Activated effector memory CD4-positive, alpha-beta T cell treated with Interleukin-2 at 50 U/mL for 16 hours (primary cell): ENCODE data around the gene ABTB2.

ENCODE experiments used
- DNase-seq: peaks from one replicate; pipeline ENCODE4 v3.0.0-alpha.2; 2020

ABTB2 gene

DNA sequence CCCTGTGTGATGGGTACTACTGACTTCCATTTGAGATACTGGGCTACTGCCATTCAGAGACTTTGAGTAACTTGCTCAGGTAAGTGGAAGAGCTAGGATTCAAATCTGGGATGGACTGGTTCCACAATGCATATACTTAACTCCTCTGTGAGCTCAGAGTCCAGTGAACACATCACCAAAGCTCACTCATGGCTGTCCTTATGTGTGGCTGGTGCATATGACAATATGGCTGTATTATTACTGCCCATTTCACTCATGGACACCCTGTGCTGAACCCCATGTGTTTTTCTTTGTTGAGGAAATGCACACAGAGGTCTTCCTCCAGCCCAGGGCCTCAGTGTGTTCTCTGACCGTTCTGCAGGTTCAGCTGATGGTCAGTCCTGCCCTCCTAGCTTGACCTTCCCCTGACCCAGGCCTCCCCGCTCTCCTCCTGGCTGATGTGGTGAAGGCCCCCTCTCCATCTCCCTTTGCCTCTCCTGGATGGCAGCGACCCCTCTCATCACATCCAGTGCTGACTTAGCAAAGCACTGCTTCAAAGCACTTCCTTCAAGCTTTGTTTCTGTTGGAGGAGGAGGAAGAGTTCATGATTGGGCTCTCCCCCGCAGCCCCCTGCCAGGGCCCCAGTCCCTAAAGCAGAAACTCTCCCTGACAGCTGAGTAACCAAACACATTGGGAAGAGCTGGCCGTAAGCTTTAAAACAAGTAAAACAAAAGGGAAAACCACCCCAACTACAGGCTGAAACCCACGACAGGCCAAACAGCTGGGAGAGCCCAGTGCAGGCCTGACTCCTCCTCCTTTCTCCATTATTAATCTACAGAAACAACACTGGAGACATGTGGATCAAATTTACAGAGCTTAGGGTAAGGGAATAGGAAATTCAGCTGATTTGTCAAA lies 151.2 kb downstream of the ABTB2 start:
- DNase-seq: no peak

DNA sequence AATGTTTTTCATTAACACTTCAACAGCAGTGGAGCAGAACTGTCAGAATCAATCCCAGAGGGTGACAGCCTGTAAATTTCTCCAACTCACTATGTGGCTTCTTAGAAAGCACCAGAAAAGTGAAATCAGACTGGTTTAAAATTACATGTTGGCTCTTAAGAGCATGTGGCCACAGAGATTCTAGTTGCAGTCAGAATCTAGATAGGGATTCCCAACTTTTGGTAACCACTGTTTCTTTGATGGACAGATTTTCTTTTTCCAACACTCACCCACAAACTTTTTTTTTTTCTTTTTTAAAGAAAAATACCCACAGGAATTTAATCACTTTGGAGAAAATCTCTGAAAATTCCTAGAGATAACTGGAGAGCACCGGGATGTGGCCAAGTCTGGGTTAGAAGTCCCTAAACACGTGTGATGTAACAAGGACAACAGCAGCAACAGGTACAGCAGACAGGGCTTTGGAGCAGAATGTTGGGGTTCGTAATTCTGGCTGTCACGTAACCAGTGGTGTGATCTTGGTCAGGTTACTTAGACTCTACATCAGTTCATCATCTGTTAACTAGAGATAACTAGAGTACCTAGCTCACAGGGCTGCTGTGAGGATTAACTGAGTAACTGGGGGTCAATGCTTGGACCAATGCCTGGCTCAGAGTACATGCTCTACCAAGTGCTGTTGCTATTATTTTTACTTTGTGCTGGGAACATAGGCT lies 152.3 kb downstream of the ABTB2 start:
- DNase-seq: no peak

DNA sequence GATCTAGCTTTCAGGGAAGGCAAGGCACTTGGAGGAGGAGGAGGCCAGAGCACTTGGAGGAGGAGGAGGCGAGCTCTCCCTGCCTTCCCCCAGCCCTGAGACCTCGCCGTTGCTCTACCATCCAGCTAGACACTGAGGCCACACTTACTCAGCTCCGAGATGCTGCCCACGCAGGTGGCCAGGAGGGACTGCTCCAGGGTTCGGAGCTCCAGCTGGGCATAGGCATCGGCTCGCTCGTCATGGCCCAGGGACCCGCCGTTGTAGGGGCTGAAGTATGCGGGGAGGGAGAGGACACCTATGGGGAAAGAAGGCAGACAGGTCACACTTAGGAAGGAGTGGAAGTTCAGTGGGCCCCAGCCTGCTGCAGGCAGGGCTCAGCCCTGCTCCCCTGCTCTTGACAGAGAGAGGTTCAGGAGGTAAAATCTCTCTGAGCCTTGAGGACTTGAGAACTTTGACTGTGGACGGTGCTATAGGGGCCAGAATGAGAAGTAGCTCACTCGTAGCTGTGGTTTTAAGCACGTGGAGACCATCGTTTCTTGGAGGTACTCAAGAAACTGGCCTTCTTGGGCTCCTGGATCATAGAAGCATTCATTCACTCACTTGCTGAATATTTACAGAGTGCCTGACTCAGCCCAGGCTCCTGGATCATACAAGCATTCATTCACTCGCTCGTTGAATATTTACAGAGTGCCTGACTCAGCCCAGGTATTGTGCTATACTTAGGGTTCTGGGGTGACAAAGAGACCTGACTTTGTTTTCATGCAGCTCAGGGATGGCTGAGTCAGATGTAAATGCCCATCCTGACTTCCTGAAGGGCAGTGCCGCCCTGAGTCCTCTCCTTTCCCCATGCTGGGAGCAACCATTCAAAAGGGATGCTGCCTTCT lies 153.2 kb downstream of the ABTB2 start:
- no peak for DNase-seq

DNA sequence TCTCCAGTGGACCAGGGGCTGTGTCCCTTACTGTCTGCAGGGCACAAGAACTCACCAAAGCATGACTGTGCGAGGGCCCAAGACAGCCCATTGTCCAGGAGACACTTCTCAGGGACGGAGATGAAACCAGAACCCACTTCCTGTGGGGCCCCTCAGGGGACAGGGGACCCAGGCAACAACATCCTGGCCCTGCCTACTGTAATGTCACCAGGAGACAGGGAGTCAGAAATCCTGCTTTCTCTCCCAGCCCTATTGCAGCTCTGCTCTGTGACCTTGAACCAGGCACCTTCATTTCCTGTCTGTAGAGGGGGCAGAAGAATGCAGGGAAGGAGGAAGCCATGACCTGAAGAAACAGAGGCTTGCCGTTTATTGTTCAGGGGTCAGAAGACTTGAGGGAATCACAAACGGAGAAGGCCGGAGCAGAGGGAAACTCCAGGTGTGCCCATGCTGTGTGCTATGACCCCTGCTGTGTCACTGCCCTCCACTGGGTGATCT lies 154.4 kb downstream of the ABTB2 start:
- DNase-seq: no peak

DNA sequence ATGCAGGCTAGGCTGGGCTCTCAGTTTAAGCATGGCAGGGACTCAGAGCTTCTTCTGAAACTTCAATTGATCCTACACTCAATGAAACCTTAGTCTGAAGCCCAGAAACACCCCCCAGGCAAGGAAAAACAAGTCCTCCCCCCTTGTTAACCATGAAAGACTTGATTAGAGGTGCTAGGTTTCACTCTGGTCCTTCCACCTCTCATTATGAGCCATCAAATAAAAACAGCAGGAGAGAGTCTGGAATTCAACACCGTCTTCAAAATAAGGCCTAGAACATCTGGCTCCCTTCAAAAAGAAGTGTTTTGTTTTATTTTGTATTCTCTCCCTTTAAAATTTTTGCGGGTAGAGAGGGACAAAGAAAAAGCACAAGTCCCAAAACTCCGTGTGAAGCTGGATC lies 156.7 kb downstream of the ABTB2 start:
- DNase-seq: no peak

DNA sequence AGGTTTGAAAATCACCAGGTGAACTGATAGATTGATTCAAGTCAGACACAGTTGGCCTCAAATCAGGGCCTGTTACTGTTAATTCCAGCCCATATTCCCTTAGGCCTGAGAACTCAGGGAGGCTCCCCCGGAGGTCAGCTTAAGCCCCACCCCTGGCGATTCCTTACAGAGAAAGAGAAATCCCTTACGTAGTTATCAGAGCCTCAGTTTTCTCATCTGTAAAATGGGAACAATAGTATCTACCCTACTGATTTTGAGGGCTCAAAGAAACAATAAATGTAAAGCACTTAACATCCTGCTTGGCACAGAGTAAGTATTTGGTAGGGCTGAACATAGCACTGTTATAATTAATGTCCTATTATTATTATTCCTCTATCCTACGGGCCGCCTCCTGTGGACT lies 158.3 kb downstream of the ABTB2 start:
- no peak for DNase-seq

DNA sequence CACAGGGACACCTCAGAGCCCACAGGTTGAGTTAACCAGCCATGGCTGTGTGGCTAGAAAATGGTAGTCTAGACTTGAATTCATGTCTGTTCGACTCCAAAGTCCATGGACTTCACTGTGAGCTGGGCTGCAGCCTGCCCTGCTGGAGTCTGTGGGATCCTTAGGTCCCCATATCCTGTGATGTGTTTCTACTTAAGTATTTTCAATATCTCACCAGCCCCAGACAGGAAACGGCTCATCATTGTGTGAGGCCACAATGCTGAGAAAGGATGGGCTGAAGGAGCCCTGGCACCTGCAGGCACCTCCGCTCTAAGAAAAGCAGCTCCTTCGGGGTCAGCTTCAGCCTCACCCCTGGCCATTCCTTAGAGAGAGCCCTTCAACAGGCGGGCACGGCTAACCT lies 159.3 kb downstream of the ABTB2 start:
- DNase-seq: no peak

DNA sequence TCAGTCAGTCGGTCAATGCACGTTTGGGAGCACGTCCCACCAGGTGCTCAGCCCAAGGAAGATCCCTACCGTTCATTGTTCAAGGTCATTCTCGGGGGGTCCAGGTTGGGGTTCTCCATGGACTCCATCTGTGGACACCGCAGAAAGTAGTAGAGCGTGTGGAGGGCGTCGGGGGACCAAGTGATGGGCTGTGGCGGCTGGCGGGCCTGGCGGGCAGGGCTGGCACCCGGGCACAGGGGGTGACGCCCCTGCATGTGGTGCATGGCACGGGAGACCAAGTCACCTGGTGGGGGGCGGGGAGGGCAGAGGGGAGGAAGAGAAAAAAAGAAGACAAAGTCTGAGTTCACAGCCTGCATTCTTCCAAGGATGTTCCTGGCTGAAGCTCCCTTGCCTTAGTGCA lies 160.6 kb downstream of the ABTB2 start:
- DNase-seq: no peak

DNA sequence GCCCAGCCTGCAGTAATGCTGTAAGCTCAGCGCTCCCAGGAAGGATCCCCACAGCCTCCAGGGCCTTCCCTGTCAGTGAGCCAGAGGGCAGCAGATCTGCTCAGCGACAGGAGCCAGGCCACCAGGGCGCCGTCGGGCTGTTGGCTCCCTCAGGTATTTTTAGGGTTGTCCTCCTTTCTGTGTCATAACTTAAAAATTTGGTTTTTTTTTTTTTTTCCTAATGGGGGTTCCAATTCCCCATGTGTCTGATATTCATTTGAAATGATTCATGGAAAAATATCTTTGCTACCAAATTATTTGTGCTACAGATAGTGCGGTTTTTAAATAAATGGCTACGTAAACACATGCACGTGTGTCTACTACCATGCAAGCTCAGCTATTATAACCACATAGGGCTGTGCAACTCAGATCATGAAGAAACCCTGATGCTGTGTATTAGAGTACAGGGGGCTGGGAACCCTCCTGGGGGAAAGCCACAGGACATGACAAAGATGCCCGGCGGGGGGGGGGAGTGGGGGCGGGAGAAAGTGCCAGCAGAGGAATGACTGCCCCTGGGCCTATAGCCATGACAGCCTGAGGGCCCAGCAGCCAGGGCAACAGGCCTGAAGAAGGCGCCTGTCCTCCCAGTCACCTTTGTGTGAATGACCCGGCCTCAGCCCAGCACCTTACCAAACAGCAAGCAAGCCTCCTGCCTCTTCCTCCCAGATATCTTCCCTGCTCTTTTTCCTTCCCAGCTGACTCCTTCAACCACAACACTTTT lies 163.1 kb downstream of the ABTB2 start:
- DNase-seq: no peak

DNA sequence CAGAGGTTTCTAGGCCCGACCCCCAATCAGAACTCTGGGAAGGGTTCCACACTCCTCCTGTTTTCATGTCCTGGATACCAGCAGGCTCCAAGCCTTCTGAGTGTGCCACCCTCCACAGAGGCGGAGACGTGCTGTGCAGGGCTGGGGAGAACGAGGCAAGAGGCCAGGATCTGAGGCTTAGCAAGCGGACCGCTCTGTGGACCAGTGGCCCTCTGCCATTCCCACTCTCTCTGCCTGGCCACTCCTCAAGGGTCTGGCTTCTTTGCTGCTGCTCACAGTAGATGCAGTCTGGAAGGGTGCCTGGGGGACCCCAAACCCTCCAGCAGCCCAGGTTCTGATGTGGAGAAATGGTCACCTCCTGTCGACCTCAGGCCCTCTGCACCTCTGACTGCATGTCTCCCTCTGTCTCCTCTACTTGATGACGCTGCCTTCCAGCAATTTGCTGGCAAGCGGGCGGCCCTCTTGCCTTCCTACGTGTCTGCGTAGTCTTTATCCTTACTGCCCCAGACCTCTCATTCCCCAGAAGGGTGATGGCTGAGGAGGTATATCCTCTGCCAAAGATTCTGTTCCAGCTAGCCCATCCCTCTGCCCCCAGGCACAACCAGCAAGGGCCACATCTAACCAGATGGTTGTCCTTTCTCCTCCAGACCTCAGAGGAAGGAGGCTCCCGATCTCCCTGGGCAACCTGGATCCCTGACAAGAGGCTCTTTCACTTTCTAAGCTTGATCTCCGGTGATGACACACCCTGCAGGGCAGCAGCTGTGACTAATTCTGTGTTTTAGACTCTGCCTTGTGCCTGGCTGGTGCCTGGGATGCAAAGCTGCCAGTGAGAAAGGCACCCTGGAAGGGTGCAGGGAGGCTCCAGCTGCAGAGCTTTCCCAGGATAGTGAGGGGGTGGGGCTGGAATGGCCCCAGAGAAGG lies 165.1 kb downstream of the ABTB2 start:
- DNase-seq: no peak

DNA sequence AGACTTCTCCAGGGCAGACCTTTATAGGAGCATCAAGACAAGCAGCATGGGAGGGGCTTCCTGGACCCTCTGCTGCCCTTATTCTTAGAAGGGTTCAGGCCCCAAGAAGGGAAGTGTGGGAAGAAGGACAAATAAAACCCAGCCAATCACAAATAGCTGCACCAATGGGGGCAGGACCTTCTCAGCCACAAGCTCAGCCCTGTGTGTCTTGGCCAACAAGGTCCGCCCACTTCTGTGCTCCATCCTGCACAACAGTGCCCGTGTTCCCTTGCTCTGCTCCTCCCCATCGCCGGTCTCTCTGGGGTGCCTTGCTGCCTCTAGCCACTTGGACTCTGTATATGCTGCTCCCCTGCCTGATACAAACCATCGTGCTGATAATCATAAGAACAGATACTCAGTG lies 166.2 kb downstream of the ABTB2 start:
- DNase-seq: no peak

DNA sequence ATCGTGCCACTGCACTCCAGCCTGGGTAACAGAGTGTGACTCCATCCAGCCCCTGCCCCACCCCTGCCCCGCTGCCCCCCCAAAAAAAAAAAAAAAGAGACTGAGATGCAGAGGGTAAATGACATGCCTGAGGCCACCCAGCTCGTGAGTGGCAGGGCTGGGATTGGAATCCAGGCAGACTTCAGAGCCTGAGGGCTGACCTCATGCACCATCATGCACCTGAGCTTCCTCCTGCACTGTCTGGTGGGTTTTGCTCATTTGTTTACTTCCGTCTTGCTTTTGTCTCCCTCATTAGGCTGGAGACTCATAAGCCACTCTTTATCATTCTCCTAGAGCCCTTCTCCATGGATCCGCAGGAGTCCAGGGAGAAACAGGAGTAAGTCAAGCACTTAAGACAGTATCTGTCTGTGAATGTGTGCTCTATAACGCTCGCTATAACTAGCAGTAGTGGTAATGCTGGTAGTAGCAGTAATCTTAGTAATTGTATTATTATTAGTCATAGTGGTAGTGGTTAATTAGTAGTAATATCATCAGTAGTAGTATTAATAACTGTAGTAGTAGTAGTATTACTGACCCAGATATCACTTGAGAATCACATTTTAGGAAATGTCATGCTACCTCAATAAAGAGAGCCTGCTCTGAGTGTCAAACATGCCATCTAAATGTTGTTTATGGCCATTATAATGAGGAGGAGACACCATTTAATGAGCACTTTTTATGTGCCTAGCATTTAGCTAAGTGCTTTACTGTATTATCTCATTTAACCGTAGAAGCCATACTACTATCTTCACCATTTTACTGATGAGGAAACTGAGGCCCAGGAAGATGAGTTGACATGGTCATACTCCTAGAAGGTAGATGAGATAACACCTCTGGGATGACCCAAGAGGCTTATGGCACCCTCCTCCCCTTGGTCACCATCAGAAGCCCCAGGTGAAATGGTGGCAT lies 167.3 kb downstream of the ABTB2 start:
- no peak for DNase-seq

DNA sequence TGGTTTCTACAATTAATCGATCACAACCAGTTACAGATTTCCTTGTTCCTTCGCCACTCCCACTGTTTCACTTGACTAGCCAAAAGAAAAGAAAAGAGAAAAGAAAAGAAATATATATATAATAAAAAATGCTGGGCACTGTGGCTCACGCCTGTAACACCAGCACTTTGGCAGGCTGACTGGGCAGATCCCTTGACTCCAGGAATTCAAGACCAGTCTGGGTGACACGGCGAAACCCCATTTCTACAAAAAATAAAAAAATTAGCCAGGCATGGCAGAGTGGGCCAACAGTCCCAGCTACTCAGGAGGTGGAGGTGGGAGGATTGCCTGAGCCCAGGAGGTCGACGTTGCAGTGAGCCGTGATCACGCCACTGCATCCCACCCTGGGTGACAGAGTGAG lies 168.6 kb downstream of the ABTB2 start:
- DNase-seq: no peak

DNA sequence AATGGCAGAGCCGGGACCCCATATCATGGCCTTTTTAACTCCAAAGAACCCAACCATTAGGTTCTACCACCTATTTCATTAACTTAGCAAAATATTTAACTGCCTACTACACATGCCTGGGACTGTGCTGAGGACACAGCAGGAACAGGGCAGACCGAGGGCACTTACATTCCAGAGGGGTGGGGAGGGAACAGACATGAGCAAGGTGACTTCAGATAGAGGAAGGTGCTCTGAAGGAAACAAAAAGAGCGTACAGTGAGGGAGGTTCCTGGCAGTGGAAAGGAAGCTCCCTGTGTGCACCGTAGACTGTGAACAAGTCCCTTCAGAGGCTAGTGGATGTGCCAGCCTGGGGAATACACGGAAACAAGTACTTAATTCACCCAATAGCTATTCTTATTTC lies 169.6 kb downstream of the ABTB2 start:
- no peak for DNase-seq

DNA sequence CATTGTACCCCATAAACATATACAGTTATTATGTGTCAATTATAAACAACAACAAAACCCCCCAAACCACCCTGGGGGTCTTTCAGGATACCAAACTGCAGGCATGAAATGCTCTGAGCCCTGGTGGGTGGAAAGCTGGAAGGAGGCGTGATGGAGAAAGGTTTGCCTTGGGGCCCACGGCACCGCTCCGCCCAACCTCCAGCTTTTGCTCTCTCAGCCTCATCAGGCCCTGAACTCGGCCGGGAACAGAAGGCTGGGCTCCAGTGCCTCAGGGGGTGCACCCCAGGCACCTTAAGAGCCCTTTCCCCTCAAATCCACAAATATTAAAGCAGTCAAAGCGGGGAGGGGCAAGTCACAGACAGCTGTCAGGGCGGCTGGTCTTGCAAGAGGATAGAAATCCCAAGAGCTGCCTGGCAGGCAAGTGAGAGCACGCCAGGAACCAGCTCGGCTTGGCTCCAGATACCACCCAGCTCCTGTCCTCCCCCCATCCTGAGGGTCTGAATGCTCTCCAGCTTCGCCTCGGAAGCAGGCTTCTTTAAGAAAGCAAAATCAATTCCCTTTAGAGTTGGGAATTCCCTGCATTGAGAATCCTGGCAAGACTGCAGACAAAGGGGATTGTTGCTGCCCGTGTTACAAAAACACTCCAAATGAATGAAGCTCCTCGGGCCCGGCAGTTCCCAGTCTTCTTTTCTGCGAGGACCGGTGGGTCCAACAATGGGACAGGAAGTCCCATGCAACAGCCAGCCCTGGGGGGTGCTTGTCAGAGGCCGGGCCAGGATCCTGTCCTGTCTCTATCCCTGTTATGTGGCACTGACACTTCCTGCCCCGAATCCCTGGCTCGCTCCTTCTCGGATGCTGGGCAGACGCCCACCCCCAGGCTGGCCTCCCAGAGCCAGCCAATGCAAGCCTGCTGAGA lies 171.6 kb downstream of the ABTB2 start:
- no peak for DNase-seq

DNA sequence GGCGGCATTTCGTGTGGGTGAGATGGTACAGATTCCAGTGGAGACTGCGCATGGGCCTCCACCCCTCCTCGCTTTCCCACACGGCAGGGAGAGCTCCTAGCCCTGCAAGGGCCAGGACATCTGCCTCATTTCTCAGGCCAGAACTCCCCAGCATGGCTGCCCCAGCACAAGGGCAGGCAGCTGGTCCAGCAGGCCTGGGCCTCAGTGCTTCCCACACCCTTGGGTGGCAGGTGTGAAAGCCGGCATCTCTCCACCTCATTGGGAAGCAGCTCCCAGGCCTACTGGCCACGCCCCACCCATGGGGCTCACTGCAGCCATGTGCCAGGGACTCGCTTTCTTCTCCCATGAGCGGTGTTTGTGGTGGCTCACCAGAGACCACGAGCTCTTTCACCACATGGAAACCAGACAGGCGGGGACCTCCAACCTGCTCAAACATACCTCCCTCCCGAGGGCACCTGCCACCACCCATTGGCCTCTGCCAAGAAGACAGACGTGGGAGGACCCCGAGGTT lies 173.2 kb downstream of the ABTB2 start:
- DNase-seq: no peak

DNA sequence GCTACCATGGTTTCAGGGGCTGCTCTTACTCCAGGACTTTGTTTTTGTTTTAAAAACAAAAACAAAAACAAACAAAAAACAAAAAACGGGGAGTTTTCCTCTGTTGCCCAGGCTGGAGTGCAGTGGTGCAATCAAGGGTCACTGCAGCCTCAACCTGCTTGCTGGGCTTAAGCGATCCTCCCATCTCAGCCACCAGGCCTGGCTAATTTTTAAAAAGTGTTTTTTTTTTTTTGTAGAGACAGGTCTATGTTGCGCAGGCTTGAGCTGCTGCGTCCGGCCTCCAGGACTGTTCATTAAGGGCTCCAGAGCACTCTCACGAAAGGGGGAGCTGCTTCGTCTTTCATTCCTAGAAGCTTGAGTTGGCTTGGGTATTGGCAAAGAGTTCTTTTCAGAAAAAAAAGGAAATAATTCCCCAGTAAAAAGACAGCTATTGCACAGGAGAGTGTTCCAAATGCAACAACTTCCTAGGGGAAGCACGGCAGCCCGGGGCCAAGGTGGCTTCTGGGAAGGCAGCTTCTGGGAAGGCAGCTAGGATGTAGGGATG lies 173.9 kb downstream of the ABTB2 start:
- DNase-seq: no peak

DNA sequence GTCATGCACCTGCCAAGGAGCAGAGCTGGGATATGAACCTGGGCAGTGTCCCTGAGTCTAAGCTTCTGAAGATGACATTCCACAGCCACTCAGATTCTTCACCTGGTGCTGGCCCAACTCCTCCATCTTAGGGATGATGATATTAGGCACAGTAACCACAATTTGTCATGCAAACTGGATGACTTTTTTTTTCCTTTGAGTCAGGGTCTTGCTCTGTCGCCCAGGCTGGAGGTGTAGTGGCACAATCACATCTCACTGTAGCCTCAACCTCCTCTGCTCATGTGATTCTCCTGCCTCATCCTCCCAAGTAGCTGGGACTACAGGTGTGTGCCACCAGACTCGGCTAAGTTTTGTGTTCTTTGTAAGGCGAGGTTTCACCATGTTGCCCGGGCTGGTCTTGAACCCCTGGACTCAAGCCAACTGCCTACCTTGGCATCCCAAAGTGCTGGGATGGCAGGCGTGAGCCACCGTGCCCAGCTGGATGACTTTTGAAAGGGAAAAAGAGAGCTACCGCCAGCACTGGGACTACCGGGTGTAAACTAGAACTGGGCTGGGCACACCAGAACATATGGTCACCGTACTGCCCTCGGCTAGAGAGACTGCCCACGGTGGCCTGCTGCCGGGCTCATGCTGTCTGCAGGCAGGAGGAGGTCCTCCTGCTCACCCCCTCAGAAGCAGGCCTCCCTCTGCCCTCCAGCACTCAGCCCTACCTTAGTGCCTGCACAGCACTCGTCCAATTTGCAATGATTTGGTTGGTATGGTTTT lies 174.7 kb downstream of the ABTB2 start:
- DNase-seq: no peak
